AG04450 (cell line): ENCODE measurements around the gene ATP8A2. TPM values are rescaled to one million over a fixed set of nuclear protein-coding genes. Genes with fewer than 3 reads are reported as not detected.
A peak's percentile ranks its signal among the peaks of the same experiment; 100 is the strongest.

Experiments used
- CTCF ChIA-PET: fragments of 300-600, 350-600 bp; formaldehyde crosslinking; extraction: SDS; loops from one replicate; lab custom pipeline; 2022; ENCODE audit warnings: antibody characterized with exemption, inconsistent platforms; lab: Charles Lee
- POLR2A ChIA-PET: fragments of 350-600 bp; formaldehyde crosslinking; extraction: SDS; loops from one replicate; lab custom pipeline; 2021; ENCODE audit warnings: antibody characterized with exemption, inconsistent platforms; lab: Yijun Ruan, JAX
- DNase-seq: peaks from one replicate; pipeline ENCODE4 v3.0.0-alpha.2; 2011; ENCODE audit warnings: low read depth, low spot score
- H3K27ac ChIP-seq: one replicate; pipeline ENCODE4 v1.5.1; 2012; ENCODE audit warnings: low read depth, low read length, control low read depth
- H3K27me3 ChIP-seq: one replicate; pipeline ENCODE4 v1.6.0; 2012; ENCODE audit warnings: low read length; ENCODE audit not compliant: control insufficient read depth, insufficient read depth
- H3K4me3 ChIP-seq: 2 replicates; pipeline ENCODE4 v1.5.1; 2011; ENCODE audit warnings: mild to moderate bottlenecking, low read depth, low read length, control low read depth
- H3K9me3 ChIP-seq: 2 replicates; pipeline ENCODE4 v1.5.1; 2012; ENCODE audit warnings: low read length; ENCODE audit not compliant: control insufficient read depth, insufficient read depth
- polyA plus RNA-seq: library from polyadenylated mRNA; depleted of rRNA; stranded (reverse); fragments of >200 nt; gene quantifications from 2 replicates; pipeline ENCODE4 v1.2.3, GENCODE V29; 2011
- TF ChIP-seq, protein P1 (sequence below): IDR thresholded peaks from 2 replicates; pipeline ENCODE4 v1.5.1; 2011; ENCODE audit warnings: low read depth, low read length, control low read depth, inconsistent platforms

ATP8A2 gene
- polyA plus RNA-seq, 1 experiment: 0.19 TPM

DNA sequence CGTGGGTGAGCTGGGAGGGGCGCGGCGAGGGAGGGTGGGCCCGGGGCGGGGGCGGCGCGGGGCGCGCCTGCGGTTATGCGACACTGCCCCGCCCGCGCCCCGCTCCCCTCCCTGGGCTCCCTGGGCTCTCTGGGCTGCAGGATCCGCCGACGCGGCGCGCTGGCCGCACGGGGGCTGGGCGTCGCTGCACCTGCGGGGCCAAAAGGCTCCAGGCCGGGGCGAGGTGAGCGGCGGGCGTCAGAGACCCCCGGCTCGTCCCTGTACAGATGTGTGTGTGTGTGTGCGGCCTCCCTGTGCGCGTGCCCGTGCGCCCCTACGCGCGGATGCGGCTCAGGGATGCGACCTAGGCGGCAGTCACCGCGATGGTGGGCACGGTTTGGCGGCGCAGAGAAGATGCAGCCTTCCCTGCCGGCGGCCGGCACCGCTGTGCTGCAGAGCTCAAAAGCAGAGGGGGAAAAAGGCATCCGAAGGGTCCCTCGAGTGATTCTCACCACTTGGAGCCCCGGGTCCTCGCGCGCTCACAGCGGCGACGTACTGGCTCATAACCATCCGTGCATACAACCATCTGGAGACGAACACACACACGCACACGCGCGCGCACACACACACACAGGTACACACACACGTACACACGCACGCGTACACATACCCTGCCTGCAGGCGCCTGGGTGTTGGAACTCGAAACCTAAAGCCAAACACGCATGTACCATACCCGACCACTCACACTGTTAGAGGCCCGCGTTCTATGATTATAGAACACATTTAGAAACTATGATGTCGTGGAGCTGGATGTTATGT lies 709 bp downstream of the ATP8A2 start:
- DNase-seq: no peak
- H3K9me3 ChIP-seq: no peaks in the 10 kb centered on the region; the same call in 1 of the 2 replicates
- POLR2A ChIA-PET: no interaction called here
- CTCF ChIA-PET: interaction anchor here (0.7 to 1.0 kb wide), 3 partner anchors 12 to 265 kb away, joined by 3 read pairs; no protein-coding TSS in a partner anchor
- no peak overlapping the region for H3K27ac ChIP-seq
- peaks cover 46% of the 10 kb centered on the region for H3K27me3 ChIP-seq
- H3K4me3 ChIP-seq: peak overlapping the region; percentile 40
- TF ChIP-seq, protein P1, sequence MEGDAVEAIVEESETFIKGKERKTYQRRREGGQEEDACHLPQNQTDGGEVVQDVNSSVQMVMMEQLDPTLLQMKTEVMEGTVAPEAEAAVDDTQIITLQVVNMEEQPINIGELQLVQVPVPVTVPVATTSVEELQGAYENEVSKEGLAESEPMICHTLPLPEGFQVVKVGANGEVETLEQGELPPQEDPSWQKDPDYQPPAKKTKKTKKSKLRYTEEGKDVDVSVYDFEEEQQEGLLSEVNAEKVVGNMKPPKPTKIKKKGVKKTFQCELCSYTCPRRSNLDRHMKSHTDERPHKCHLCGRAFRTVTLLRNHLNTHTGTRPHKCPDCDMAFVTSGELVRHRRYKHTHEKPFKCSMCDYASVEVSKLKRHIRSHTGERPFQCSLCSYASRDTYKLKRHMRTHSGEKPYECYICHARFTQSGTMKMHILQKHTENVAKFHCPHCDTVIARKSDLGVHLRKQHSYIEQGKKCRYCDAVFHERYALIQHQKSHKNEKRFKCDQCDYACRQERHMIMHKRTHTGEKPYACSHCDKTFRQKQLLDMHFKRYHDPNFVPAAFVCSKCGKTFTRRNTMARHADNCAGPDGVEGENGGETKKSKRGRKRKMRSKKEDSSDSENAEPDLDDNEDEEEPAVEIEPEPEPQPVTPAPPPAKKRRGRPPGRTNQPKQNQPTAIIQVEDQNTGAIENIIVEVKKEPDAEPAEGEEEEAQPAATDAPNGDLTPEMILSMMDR: no peak

DNA sequence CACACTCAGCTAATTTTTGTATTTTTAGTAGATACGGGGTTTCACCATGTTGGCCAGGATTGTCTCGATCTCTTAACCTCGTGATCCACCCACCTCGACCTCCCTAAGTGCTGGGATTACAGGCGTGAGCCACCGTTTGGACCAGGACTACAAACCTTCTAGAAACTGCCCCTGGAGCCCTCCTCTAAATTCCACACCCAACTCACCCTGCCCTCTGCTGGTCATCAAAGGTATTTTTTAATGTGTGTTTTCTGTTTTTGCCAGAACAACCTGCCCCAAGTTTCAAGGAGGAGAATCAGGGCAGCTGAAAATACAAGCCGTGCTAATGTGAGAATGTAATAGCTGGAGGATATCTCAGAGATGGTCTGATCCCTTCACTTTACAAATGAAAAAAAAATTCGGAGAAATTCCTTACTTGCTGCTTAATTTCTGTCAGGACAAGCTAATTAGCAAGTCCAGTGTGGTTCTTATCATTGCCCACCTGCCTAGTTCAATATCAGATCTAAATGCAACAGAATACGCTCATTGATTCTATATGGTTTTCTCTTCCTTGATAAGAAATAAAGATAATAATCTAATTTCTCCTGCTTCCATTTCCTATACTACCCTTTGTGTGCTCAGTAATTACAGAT lies 4.1 kb downstream of the ATP8A2 start:
- TF ChIP-seq, protein P1: peak; percentile 72
- no peak overlapping the region for H3K4me3 ChIP-seq
- H3K27ac ChIP-seq: no peak overlapping the region
- peak; percentile 10 for DNase-seq
- H3K27me3 ChIP-seq: peaks cover 31% of the 10 kb centered on the region
- POLR2A ChIA-PET: no interaction called here
- CTCF ChIA-PET: interaction anchor here (0.6 to 3.9 kb wide), 21 partner anchors 8 to 292 kb away, joined by 3 to 28 read pairs (median 4); no protein-coding TSS in a partner anchor
- no peaks in the 10 kb centered on the region; the same call in 1 of the 2 replicates for H3K9me3 ChIP-seq

DNA sequence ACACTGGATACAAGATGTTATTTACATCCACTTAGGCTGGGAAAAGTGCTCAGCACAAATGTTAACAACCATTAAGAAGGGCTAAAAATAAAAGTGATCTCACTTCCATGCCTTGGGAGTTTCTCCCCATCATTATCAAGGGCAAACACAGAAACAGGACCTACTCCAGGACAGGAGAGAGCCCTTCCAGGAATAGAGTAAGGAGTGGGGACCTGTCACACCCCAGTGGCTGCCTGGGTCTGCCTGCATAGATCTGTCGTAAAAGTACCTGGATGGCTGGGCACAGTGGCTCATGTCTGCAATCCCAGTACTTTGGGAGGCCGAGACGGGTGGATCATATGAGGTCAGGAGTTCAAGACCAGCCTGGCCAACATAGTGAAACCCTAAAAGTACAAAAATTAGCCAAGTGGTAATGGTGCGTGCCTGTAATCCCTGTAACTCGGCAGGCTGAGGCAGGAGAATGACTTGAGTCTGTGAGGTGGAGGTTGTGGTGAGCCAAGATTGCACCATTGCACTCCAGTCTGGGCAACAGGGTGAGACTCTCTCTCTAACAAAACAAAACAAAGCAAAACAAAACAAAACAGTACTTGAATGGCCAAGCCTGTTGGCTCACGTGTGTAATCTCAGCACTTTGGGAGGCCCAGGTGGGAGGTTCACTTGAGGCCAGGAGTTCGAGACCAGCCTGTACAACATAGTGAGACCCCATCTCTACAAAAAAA lies 5.6 kb downstream of the ATP8A2 start:
- CTCF ChIA-PET: interaction anchor here (1.0 to 1.6 kb wide), 2 partner anchors 37 to 144 kb away, joined by 3 to 6 read pairs; no protein-coding TSS in a partner anchor
- H3K27me3 ChIP-seq: peaks cover 24% of the 10 kb centered on the region
- TF ChIP-seq, protein P1: no peak

DNA sequence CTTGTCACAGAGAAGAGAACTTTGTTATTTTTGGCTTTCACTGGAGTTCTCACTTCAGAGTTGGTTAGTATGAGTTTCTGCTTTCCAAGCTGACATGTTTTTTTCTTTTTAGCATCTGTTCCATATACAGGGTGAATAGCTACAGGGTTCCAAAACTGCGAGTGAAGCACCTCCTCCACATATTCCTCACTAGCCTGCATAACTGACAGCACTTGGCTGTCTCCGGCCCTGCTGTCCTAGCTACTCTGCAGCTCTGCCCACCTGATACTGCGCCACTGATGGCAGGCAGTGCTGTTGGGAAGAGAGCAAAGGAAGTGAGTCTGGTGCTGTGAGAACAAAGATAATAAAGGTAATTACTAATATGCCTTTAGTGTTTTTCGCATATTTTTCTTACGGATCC lies 6.8 kb downstream of the ATP8A2 start:
- POLR2A ChIA-PET: no interaction called here
- DNase-seq: no peak
- Histone ChIP-seq H3K27me3 (peaks cover 12% of the 10 kb centered on the region), H3K9me3 (no peaks in the 10 kb centered on the region), H3K27ac (no peak overlapping the region), H3K4me3 (no peak overlapping the region)
- CTCF ChIA-PET: interaction anchor here (1.6 kb wide), 1 partner anchor 145 kb away, joined by 6 read pairs; no protein-coding TSS in a partner anchor
- TF ChIP-seq, protein P1: no peak

More for the DNA sequence above, 5.6 kb downstream of the ATP8A2 start:
- POLR2A ChIA-PET: no interaction called here
- no peak for DNase-seq
- no peak overlapping the region for H3K27ac ChIP-seq
- H3K4me3 ChIP-seq: no peak overlapping the region
- no peaks in the 10 kb centered on the region; the same call in 1 of the 2 replicates for H3K9me3 ChIP-seq
